DND-41 (cell line): ENCODE measurements around the gene REEP6.

Source experiments
- ATAC-seq: fragments of 200-7000 bp; cut with Tn5 transposase; 3 replicates; pipeline ENCODE4 v1.9.1; 2021; ENCODE audit warnings: low read depth; ENCODE audit not compliant: insufficient read depth
- DNase-seq: peaks from one replicate; pipeline ENCODE4 v3.0.0-alpha.2; 2020
- H2AFZ ChIP-seq: 2 replicates; pipeline ENCODE4 v1.6.0; 2012; ENCODE audit warnings: low read depth, low read length
- H3K27ac ChIP-seq: 2 replicates; pipeline ENCODE4 v1.5.1; 2012; ENCODE audit warnings: low read length, inconsistent platforms
- H3K27me3 ChIP-seq: fragments of 200-600 bp; sonication (generic); 2 replicates; pipeline ENCODE4 v1.6.0; 2012; ENCODE audit warnings: low read length, mild to moderate bottlenecking, inconsistent platforms; ENCODE audit not compliant: insufficient read depth, poor library complexity
- H3K36me3 ChIP-seq: 2 replicates; pipeline ENCODE4 v1.5.1; 2012; ENCODE audit warnings: low read length, inconsistent platforms; ENCODE audit not compliant: insufficient read depth
- H3K4me1 ChIP-seq: 2 replicates; pipeline ENCODE4 v1.5.1; 2012; ENCODE audit warnings: mild to moderate bottlenecking, low read length; ENCODE audit not compliant: insufficient read depth
- H3K4me2 ChIP-seq: 2 replicates; pipeline ENCODE4 v1.6.0; 2012; ENCODE audit warnings: mild to moderate bottlenecking, moderate library complexity, low read length, inconsistent platforms; ENCODE audit not compliant: insufficient read depth
- H3K4me3 ChIP-seq, 2 experiments: fragments of 200-600 bp in 1 of 2; shearing (Covaris generic) in 1 of 2; 2 replicates each; pipeline ENCODE4 v1.5.1; 2012 to 2016; ENCODE audit warnings: inconsistent platforms in 2 of 2, low read length in 2 of 2, mild to moderate bottlenecking in 2 of 2, low read depth in 1 of 2, moderate library complexity in 1 of 2
- H3K79me2 ChIP-seq: 2 replicates; pipeline ENCODE4 v1.6.0; 2012; ENCODE audit warnings: low read length, inconsistent platforms; ENCODE audit not compliant: insufficient read depth
- H3K9ac ChIP-seq: 2 replicates; pipeline ENCODE4 v1.6.0; 2012; ENCODE audit warnings: low read depth, mild to moderate bottlenecking, inconsistent platforms, low read length, moderate library complexity
- H3K9me3 ChIP-seq: 2 replicates; pipeline ENCODE4 v1.5.1; 2012; ENCODE audit warnings: low read length, moderate library complexity, mild to moderate bottlenecking, inconsistent platforms; ENCODE audit not compliant: insufficient read depth, severe bottlenecking
- H4K20me1 ChIP-seq: 2 replicates; pipeline ENCODE4 v1.6.0; 2012; ENCODE audit warnings: low read length; ENCODE audit not compliant: insufficient read depth
- CTCF ChIP-seq: IDR thresholded peaks from 2 replicates; pipeline ENCODE4 v1.5.1; 2012; ENCODE audit warnings: borderline replicate concordance, low read length, moderate library complexity, mild to moderate bottlenecking; ENCODE audit not compliant: poor library complexity, severe bottlenecking; ENCODE audit errors: extremely low read depth
- EZH2 ChIP-seq: IDR thresholded peaks from 3 replicates; pipeline ENCODE4 v1.6.1; 2012; ENCODE audit warnings: borderline replicate concordance, low read depth, mild to moderate bottlenecking, moderate library complexity, low read length, inconsistent platforms; ENCODE audit not compliant: severe bottlenecking

REEP6 gene

GRCh38 chr19:1457031-1457739, 33.8 kb upstream of the REEP6 start:
- DNase-seq (no peak), ATAC-seq (no peak)
- Histone ChIP-seq H3K27ac (no peak overlapping the region), H3K4me1 (peaks cover 15% of the 10 kb centered on the region), H3K4me2 (no peak overlapping the region), H3K9ac (no peak overlapping the region), H3K9me3 (no peaks in the 10 kb centered on the region), H3K79me2 (no peaks in the 10 kb centered on the region), H3K27me3 (no peaks in the 10 kb centered on the region), H2AFZ (no peak overlapping the region), H3K4me3 (no peak overlapping the region), H4K20me1 (peaks cover 33% of the 10 kb centered on the region), H3K36me3 (peaks cover 13% of the 10 kb centered on the region)
- TF ChIP-seq EZH2 = no peak
- TF ChIP-seq CTCF = no peak

GRCh38 chr19:1457892-1458291, 33.1 kb upstream of the REEP6 start:
- no peak for DNase-seq
- peaks cover 15% of the 10 kb centered on the region for H3K4me1 ChIP-seq
- TF ChIP-seq CTCF (no peak), EZH2 (no peak)
- no peak overlapping the region for H3K27ac ChIP-seq
- H3K9ac ChIP-seq = no peak overlapping the region
- no peak overlapping the region for H3K4me3 ChIP-seq
- peaks cover 13% of the 10 kb centered on the region for H3K36me3 ChIP-seq
- no peaks in the 10 kb centered on the region for H3K27me3 ChIP-seq
- H3K9me3 ChIP-seq = no peaks in the 10 kb centered on the region
- ATAC-seq = no peak
- no peak overlapping the region for H3K4me2 ChIP-seq
- H3K79me2 ChIP-seq = no peaks in the 10 kb centered on the region
- H4K20me1 ChIP-seq = peaks cover 27% of the 10 kb centered on the region
- H2AFZ ChIP-seq = no peak overlapping the region

GRCh38 chr19:1459479-1459878, 31.5 kb upstream of the REEP6 start:
- no peak overlapping the region for H3K9ac ChIP-seq
- peaks cover 27% of the 10 kb centered on the region for H4K20me1 ChIP-seq

More at GRCh38 chr19:1459479-1459878, 31.5 kb upstream of the REEP6 start:
- Histone ChIP-seq H3K4me3 (no peak overlapping the region), H3K36me3 (peaks cover 13% of the 10 kb centered on the region), H3K4me1 (peaks cover 15% of the 10 kb centered on the region), H3K27me3 (no peaks in the 10 kb centered on the region), H3K4me2 (no peak overlapping the region), H3K79me2 (no peaks in the 10 kb centered on the region), H3K27ac (no peak overlapping the region), H3K9me3 (no peaks in the 10 kb centered on the region), H2AFZ (no peak overlapping the region)
- no peak for DNase-seq
- TF ChIP-seq CTCF (no peak), EZH2 (no peak)
- ATAC-seq = no peak
